Measurements from ENCODE around the gene DCTN3.

The DCTN3 gene

DNA sequence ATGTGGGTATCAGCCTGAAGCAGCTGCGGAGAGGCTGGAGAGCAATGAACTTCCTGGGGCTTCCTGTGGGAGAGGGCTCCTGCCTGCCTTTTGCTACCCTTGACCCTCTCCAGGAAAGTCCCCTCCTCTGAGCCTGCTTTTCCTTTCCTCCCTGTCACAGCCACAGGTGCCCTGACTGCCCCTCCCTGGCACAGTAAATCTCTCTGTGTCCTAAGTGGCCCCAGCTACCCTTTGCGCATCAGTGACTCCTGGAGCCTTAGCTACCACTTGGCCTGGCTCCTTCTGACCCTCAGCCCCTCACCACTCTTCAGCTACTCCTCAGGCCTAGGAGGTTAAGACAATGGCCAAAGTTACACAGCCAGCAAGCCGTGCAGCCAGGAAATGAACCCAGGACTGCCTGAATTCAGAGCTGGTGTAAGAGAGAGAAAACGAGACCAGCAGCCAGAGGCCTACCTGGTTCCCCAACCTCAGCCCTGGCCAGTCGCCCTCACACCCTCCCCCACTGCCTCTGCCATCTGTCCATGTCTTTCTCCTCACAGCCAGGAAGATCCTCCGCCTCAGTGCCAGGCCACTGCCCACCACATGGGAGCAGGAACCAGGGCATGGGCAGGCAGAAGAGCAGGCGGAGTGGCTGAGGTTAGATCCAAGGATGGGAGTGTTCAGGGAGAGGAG lies 49.4 kb downstream of the DCTN3 start:
- DNase-seq: no peak

GRCh38 chr9:34570376-34570775 lies 49.9 kb downstream of the DCTN3 start:
- no peak for DNase-seq

- no peak for DNase-seq
Observed at GRCh38 chr9:34568774-34569173, 51.5 kb downstream of the DCTN3 start.

DNA sequence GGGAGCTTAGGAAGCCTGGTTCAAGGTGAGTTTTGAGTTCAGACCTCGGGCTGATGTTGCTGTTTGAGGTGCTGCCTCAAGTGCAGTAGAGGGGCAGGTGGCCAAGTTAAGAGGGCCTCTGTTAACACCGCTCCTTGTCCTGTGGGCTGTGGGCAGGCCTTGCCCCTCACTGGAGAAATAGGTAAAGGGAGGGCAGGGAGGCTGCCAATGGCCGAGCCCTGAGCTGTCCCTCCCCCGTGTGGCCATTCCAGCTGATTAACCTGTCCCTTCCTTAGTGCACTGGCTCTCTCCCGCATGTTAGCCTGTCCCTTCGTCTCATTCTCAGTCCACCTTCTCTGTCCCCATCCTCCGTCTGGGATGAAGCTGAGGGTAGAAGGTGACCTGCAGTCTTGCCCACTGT lies 52.2 kb downstream of the DCTN3 start:
- DNase-seq: no peak

- no peak for DNase-seq
Observed at GRCh38 chr9:34566972-34567371, 53.3 kb downstream of the DCTN3 start.

- DNase-seq: no peak
Observed at GRCh38 chr9:34566322-34566721, 54.0 kb downstream of the DCTN3 start.

- no peak for DNase-seq
Observed at GRCh38 chr9:34565856-34566255, 54.4 kb downstream of the DCTN3 start.

GRCh38 chr9:34564617-34565016 lies 55.7 kb downstream of the DCTN3 start:
- no peak for DNase-seq

All from DMS153 (cell line).